Activated CD4-positive, CD25-positive, alpha-beta regulatory T cell (primary cell): ENCODE measurements around the gene CLMN.

Source experiments
- DNase-seq, 4 experiments: peaks; one replicate each; lab custom pipeline; 2025; lab: John Stamatoyannopoulos, UW

CLMN gene

GRCh38 chr14:95319312-95320077 is at the start of gene CLMN:
CLMN (minus strand) TSS chr14:95319908; CDS start chr14:95319792, 116 bp downstream.
- no peak for DNase-seq

GRCh38 chr14:95365401-95365800 is 45.7 kb upstream of the CLMN start:
- DNase-seq: no peak

- no peak for DNase-seq
Observed at GRCh38 chr14:95364481-95365209, 44.9 kb upstream of the CLMN start.

- DNase-seq: no peak
Observed at GRCh38 chr14:95363468-95363954, 43.8 kb upstream of the CLMN start.

GRCh38 chr14:95362138-95362494 is 42.4 kb upstream of the CLMN start:
- no peak for DNase-seq

GRCh38 chr14:95361373-95362137 is 41.8 kb upstream of the CLMN start:
- no peak for DNase-seq

- no peak for DNase-seq
Observed at GRCh38 chr14:95360828-95361227, 41.1 kb upstream of the CLMN start.

- no peak for DNase-seq
Observed at GRCh38 chr14:95359994-95360826, 40.5 kb upstream of the CLMN start.

GRCh38 chr14:95356245-95356869 is 36.6 kb upstream of the CLMN start:
- no peak for DNase-seq

GRCh38 chr14:95355422-95355821 is 35.7 kb upstream of the CLMN start:
- no peak for DNase-seq

- DNase-seq: no peak
Observed at GRCh38 chr14:95354834-95355233, 35.1 kb upstream of the CLMN start.

- DNase-seq: no peak
Observed at GRCh38 chr14:95353664-95354063, 34.0 kb upstream of the CLMN start.

GRCh38 chr14:95353007-95353406 is 33.3 kb upstream of the CLMN start:
- no peak for DNase-seq

GRCh38 chr14:95352481-95352880 is 32.8 kb upstream of the CLMN start:
- no peak for DNase-seq

- DNase-seq: no peak
Observed at GRCh38 chr14:95349241-95349640, 29.5 kb upstream of the CLMN start.

- DNase-seq: no peak
Observed at GRCh38 chr14:95348395-95349080, 28.8 kb upstream of the CLMN start.

GRCh38 chr14:95346820-95347219 is 27.1 kb upstream of the CLMN start:
- DNase-seq: no peak

GRCh38 chr14:95346266-95346665 is 26.6 kb upstream of the CLMN start:
- no peak for DNase-seq

GRCh38 chr14:95345032-95345431 is 25.3 kb upstream of the CLMN start:
- no peak for DNase-seq

- no peak for DNase-seq
Observed at GRCh38 chr14:95344536-95344935, 24.8 kb upstream of the CLMN start.

GRCh38 chr14:95341564-95341963 is 21.9 kb upstream of the CLMN start:
- DNase-seq: no peak
